K562 (cell line): ENCODE data around the gene LETM1. TPM values are rescaled to one million over a fixed set of nuclear protein-coding genes. Genes with fewer than 3 reads are reported as not detected.

Experiments used
- DMBX1 ChIP-seq: fragments of 250-450 bp; sonication (Bioruptor Pico); IDR thresholded peaks from 2 replicates; pipeline ENCODE4 v1.8.0; 2022; ENCODE audit warnings: inconsistent platforms, mild to moderate bottlenecking, moderate library complexity, borderline replicate concordance
- EGR1 ChIP-seq: fragments of 450-650 bp; conservative IDR thresholded peaks from 2 replicates; pipeline ENCODE4 v1.6.1; 2017; ENCODE audit warnings: mild to moderate bottlenecking
- FOSL1 ChIP-seq: fragments of 200-800 bp; sonication (Bioruptor generic); conservative IDR thresholded peaks from 2 replicates; pipeline ENCODE4 v1.6.1; 2016; ENCODE audit warnings: missing genetic modification characterization, missing compliant biosample characterization
- HDAC6 ChIP-seq: IDR thresholded peaks from 2 replicates; pipeline ENCODE4 v1.6.1; 2012; ENCODE audit warnings: low read depth, mild to moderate bottlenecking, control low read depth, inconsistent platforms, low read length, moderate library complexity
- HNRNPL ChIP-seq: fragments of 200-400 bp; formaldehyde crosslinking; IDR thresholded peaks from 2 replicates; pipeline ENCODE4 v1.6.1; 2017; ENCODE audit warnings: low read depth, mild to moderate bottlenecking, low read length
- HSF4 ChIP-seq: fragments of 250-450 bp; sonication (Bioruptor Pico); IDR thresholded peaks from 2 replicates; pipeline ENCODE4 v2.1.2; 2022; ENCODE audit warnings: mild to moderate bottlenecking, moderate library complexity, borderline replicate concordance
- POLR3G ChIP-seq: IDR thresholded peaks from 2 replicates; pipeline ENCODE4 v1.6.1; 2011; ENCODE audit not compliant: insufficient read length, insufficient replicate concordance; ENCODE audit errors: extremely low read depth
- TAF9B ChIP-seq: fragments of 450-650 bp; IDR thresholded peaks from 2 replicates; pipeline ENCODE4 v1.6.1; 2018; ENCODE audit warnings: mild to moderate bottlenecking; ENCODE audit not compliant: partially characterized antibody
- polyA plus RNA-seq, 8 experiments: library from polyadenylated mRNA; depleted of rRNA in 4 of 8; stranded (reverse) in 5 of 8; unstranded in 3 of 8; fragments of >200 nt; fragmentation: Nextera tagmentation in 2 of 8; fragmentation: Illumina TruSeq in 1 of 8; extraction: Ambion mirVana in 2 of 8; extraction: Trizol in 1 of 8; gene quantifications; 2 replicates each; pipeline versions ENCODE4 v1.2.1 to v1.2.3, GENCODE V29; 2011 to 2014; ENCODE audit warnings: inconsistent platforms in 1 of 8, missing spikeins in 1 of 8
- total RNA-seq, 7 experiments: library from RNA; depleted of rRNA in 6 of 7; stranded (reverse); fragments of >200 nt in 6 of 7; fragmentation: Illumina TruSeq in 2 of 7; extraction: Trizol in 2 of 7; gene quantifications; 2 replicates each; pipeline versions ENCODE4 v1.2.1 to v1.2.3, GENCODE V29; 2011 to 2021; ENCODE audit warnings: low replicate concordance in 1 of 7
- TF ChIP-seq, protein P1 (sequence below): conservative IDR thresholded peaks from 2 replicates; pipeline ENCODE4 v1.6.1; 2011; ENCODE audit warnings: low read depth, mild to moderate bottlenecking, low read length; ENCODE audit not compliant: control insufficient read depth
- TF ChIP-seq, protein P2 (sequence below): sonication (generic); formaldehyde crosslinking; IDR thresholded peaks from 2 replicates; pipeline ENCODE4 v1.8.1; 2022; ENCODE audit warnings: missing genetic modification reagents
- TF ChIP-seq, protein P3 (sequence below): sonication (generic); formaldehyde crosslinking; IDR thresholded peaks from 2 replicates; pipeline ENCODE4 v1.8.0; 2022; ENCODE audit warnings: mild to moderate bottlenecking, missing genetic modification reagents
- TF ChIP-seq, protein P4 (sequence below), 2 experiments: fragments of 450-650 bp in 1 of 2; sonication (generic) in 1 of 2; formaldehyde crosslinking; conservative IDR thresholded peaks; 2 replicates each; pipeline versions ENCODE4 v1.4.0 to v1.8.1; 2020 to 2022; ENCODE audit warnings: mild to moderate bottlenecking in 1 of 2, missing genetic modification reagents in 1 of 2

Gene LETM1
- total and polyA plus RNA-seq, 9 of the 15 experiments (the other 6 are each of a cell fraction or from before 2014, with no cell fraction given): 3.9 to 109 (median 35.0) TPM

DNA sequence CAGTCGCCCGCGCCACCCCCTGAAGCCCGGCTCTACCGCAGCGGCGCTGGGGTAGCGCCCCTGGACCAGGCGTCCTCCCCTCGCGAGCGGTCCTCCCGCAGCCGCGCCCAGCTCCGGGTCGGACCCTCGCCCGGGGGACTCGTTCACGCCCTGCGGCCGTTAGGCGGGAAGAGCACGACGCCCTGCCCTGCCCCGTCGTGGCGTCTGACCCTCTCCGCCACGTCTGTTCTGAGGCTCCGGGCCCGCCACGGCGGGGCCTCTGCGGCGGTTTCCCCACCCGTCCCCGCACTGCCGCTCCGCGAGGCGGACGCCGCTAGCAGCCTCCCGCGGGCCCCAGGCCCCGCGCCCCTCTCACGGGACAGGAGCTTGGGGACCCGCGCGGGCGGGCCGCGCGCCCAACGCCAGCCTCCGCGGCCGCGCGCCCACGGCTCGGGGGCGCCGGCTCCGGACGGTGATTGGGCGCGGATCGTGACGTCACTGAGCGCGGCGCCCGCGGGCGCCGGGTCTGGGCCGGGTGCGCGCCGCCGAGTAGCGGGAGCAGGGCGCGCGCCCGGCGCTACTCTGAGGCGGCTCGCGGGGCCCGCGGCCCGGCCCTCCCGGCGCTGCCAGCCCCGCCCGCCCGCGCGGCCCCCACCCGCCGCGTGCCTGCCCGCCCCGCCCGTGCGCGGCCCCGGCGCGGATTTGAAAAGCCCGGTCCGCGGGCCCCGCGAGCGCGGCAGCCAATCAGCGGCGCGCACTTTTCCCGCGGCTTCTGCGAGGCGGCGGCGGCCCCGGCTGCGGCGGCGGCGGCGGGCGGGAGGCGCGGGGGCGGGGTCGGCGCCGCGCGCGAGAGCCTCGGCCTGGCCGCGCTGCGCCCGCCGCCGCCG, 14.9 kb upstream of the LETM1 start, which contains the start of gene NSD2 (continued):
- TF ChIP-seq HDAC6: no peak
- TF ChIP-seq, protein P1, sequence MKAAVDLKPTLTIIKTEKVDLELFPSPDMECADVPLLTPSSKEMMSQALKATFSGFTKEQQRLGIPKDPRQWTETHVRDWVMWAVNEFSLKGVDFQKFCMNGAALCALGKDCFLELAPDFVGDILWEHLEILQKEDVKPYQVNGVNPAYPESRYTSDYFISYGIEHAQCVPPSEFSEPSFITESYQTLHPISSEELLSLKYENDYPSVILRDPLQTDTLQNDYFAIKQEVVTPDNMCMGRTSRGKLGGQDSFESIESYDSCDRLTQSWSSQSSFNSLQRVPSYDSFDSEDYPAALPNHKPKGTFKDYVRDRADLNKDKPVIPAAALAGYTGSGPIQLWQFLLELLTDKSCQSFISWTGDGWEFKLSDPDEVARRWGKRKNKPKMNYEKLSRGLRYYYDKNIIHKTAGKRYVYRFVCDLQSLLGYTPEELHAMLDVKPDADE: peak; percentile 56; the same call in 1 of the 2 replicates
- TF ChIP-seq HSF4 (CRISPR knock-in tag): 0 out of 2 replicates have a peak, but pooled peaks have one; percentile 51
- TF ChIP-seq, protein P2, sequence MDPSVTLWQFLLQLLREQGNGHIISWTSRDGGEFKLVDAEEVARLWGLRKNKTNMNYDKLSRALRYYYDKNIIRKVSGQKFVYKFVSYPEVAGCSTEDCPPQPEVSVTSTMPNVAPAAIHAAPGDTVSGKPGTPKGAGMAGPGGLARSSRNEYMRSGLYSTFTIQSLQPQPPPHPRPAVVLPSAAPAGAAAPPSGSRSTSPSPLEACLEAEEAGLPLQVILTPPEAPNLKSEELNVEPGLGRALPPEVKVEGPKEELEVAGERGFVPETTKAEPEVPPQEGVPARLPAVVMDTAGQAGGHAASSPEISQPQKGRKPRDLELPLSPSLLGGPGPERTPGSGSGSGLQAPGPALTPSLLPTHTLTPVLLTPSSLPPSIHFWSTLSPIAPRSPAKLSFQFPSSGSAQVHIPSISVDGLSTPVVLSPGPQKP: no peak
- TF ChIP-seq, protein P3, sequence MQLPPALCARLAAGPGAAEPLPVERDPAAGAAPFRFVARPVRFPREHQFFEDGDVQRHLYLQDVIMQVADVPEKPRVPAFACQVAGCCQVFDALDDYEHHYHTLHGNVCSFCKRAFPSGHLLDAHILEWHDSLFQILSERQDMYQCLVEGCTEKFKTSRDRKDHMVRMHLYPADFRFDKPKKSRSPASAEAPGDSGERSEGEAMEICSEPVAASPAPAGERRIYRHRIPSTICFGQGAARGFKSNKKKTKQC (CRISPR knock-in tag): peak; percentile 96
- TF ChIP-seq POLR3G: no peak
- TF ChIP-seq FOSL1: 0 out of 2 replicates have a peak, but pooled peaks have one; percentile 39
- peak; percentile 87 for TF ChIP-seq DMBX1 (CRISPR knock-in tag)
- peak; percentile 90 for TF ChIP-seq EGR1
- TF ChIP-seq, protein P4, sequence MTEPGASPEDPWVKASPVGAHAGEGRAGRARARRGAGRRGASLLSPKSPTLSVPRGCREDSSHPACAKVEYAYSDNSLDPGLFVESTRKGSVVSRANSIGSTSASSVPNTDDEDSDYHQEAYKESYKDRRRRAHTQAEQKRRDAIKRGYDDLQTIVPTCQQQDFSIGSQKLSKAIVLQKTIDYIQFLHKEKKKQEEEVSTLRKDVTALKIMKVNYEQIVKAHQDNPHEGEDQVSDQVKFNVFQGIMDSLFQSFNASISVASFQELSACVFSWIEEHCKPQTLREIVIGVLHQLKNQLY (CRISPR knock-in tag; conservative IDR thresholded peaks at IDR 0.05): 0 out of 4 replicates have a peak, but pooled peaks of 1 of the 2 experiments have one; percentile 21
- TF ChIP-seq TAF9B: no peak
- peak; percentile 89; the same call in 1 of the 2 replicates for TF ChIP-seq HNRNPL
- TF ChIP-seq, all 486 proteins: peak for 152
